SK-N-SH treated with all-trans-retinoic acid at 6 μM for 48 hours (cell line): Measurements from ENCODE around the gene ANKRD23.

ENCODE experiments used
- ATAC-seq: fragments of 200-7000 bp; cut with Tn5 transposase; 3 replicates; pipeline ENCODE4 v1.9.1; 2020; ENCODE audit warnings: mild to moderate bottlenecking, moderate library complexity
- ARNTL ChIP-seq: fragments of 450-650 bp; formaldehyde crosslinking; IDR thresholded peaks from 2 replicates; pipeline ENCODE4 v1.5.0; 2020; ENCODE audit warnings: low read depth, mild to moderate bottlenecking, moderate library complexity, borderline replicate concordance
- BACH2 ChIP-seq: fragments of 250-450 bp; sonication (Bioruptor Pico); IDR thresholded peaks from 2 replicates; pipeline ENCODE4 v1.9.0; 2021; ENCODE audit warnings: mild to moderate bottlenecking, borderline replicate concordance
- CREB5 ChIP-seq: fragments of 250-450 bp; sonication (Bioruptor Pico); IDR thresholded peaks from 2 replicates; pipeline ENCODE4 v1.5.1; 2020; ENCODE audit warnings: low read depth, mild to moderate bottlenecking, moderate library complexity
- CSDC2 ChIP-seq: fragments of 250-450 bp; sonication (Bioruptor Pico); IDR thresholded peaks from 2 replicates; pipeline ENCODE4 v1.5.0; 2020; ENCODE audit warnings: mild to moderate bottlenecking, moderate library complexity
- CSRNP3 ChIP-seq: fragments of 250-450 bp; sonication (Bioruptor Pico); IDR thresholded peaks from 2 replicates; pipeline ENCODE4 v1.5.1; 2021; ENCODE audit warnings: mild to moderate bottlenecking, moderate library complexity
- GLIS3 ChIP-seq: fragments of 250-450 bp; sonication (Bioruptor Pico); IDR thresholded peaks from 2 replicates; pipeline ENCODE4 v1.5.0; 2020; ENCODE audit warnings: mild to moderate bottlenecking, moderate library complexity
- ISL1 ChIP-seq: fragments of 250-450 bp; sonication (Bioruptor Pico); IDR thresholded peaks from 2 replicates; pipeline ENCODE4 v2.1.2; 2022; ENCODE audit warnings: mild to moderate bottlenecking, moderate library complexity
- PATZ1 ChIP-seq: fragments of 250-450 bp; sonication (Bioruptor Pico); IDR thresholded peaks from 2 replicates; pipeline ENCODE4 v1.8.0; 2020; ENCODE audit warnings: mild to moderate bottlenecking, moderate library complexity, borderline replicate concordance
- POU6F1 ChIP-seq: fragments of 250-450 bp; sonication (Bioruptor Pico); IDR thresholded peaks from 2 replicates; pipeline ENCODE4 v1.8.0; 2021; ENCODE audit warnings: low read depth, mild to moderate bottlenecking, moderate library complexity, borderline replicate concordance
- PPARA ChIP-seq: fragments of 250-450 bp; sonication (Bioruptor Pico); IDR thresholded peaks from 2 replicates; pipeline ENCODE4 v1.5.0; 2020; ENCODE audit warnings: mild to moderate bottlenecking, borderline replicate concordance
- RARB ChIP-seq: fragments of 250-450 bp; sonication (Bioruptor Pico); IDR thresholded peaks from 2 replicates; pipeline ENCODE4 v1.8.0; 2021; ENCODE audit warnings: mild to moderate bottlenecking, moderate library complexity
- SNAI2 ChIP-seq: fragments of 250-450 bp; sonication (Bioruptor Pico); IDR thresholded peaks from 2 replicates; pipeline ENCODE4 v1.5.0; 2020; ENCODE audit warnings: mild to moderate bottlenecking, moderate library complexity
- TCF4 ChIP-seq: fragments of 250-450 bp; sonication (Bioruptor Pico); IDR thresholded peaks from 2 replicates; pipeline ENCODE4 v1.8.0; 2021; ENCODE audit warnings: mild to moderate bottlenecking, moderate library complexity, borderline replicate concordance
- TOX ChIP-seq: fragments of 250-450 bp; sonication (Bioruptor Pico); IDR thresholded peaks from 2 replicates; pipeline ENCODE4 v1.8.0; 2021; ENCODE audit warnings: mild to moderate bottlenecking, moderate library complexity, borderline replicate concordance
- TSHZ2 ChIP-seq: fragments of 250-450 bp; sonication (Bioruptor Pico); IDR thresholded peaks from 2 replicates; pipeline ENCODE4 v1.5.0; 2020; ENCODE audit warnings: mild to moderate bottlenecking, moderate library complexity
- ZC3H10 ChIP-seq: fragments of 250-450 bp; sonication (Bioruptor Pico); IDR thresholded peaks from 2 replicates; pipeline ENCODE4 v1.5.1; 2021; ENCODE audit warnings: mild to moderate bottlenecking, moderate library complexity
- ZFP3 ChIP-seq: fragments of 250-450 bp; sonication (Bioruptor Pico); IDR thresholded peaks from 2 replicates; pipeline ENCODE4 v1.5.0; 2020; ENCODE audit warnings: mild to moderate bottlenecking, moderate library complexity
- ZFP30 ChIP-seq: fragments of 450-650 bp; formaldehyde crosslinking; IDR thresholded peaks from 2 replicates; pipeline ENCODE4 v1.5.0; 2022; ENCODE audit warnings: mild to moderate bottlenecking, moderate library complexity
- ZNF565 ChIP-seq: fragments of 450-650 bp; formaldehyde crosslinking; conservative IDR thresholded peaks from 2 replicates; pipeline ENCODE4 v1.5.0; 2020; ENCODE audit warnings: low read depth, mild to moderate bottlenecking, moderate library complexity
- ZNF8 ChIP-seq: fragments of 450-650 bp; formaldehyde crosslinking; IDR thresholded peaks from 2 replicates; pipeline ENCODE4 v1.5.0; 2020; ENCODE audit warnings: mild to moderate bottlenecking, moderate library complexity

Gene ANKRD23

GRCh38 chr2:96874198-96874831 is 30.5 kb upstream of the ANKRD23 start:
- TF ChIP-seq ZNF8 (CRISPR knock-in tag) (no peak), PATZ1 (no peak), PPARA (CRISPR knock-in tag) (no peak), ARNTL (CRISPR knock-in tag) (no peak), CSRNP3 (no peak), CSDC2 (CRISPR knock-in tag) (no peak), ZFP3 (CRISPR knock-in tag) (no peak), POU6F1 (CRISPR knock-in tag) (no peak), ZC3H10 (CRISPR knock-in tag) (no peak)
- ATAC-seq = no peak

- TF ChIP-seq CREB5 (CRISPR knock-in tag) = no peak
- no peak for TF ChIP-seq PATZ1
- no peak for TF ChIP-seq RARB (CRISPR knock-in tag)
- no peak for TF ChIP-seq SNAI2 (CRISPR knock-in tag)
- TF ChIP-seq ZFP30 (CRISPR knock-in tag) = no peak
- TF ChIP-seq ZFP3 (CRISPR knock-in tag) = no peak
- TF ChIP-seq ZC3H10 (CRISPR knock-in tag) = no peak
- TF ChIP-seq TOX (CRISPR knock-in tag) = no peak
- TF ChIP-seq ZNF565 (CRISPR knock-in tag) = no peak
- TF ChIP-seq TSHZ2 (CRISPR knock-in tag) = no peak
- TF ChIP-seq ZNF8 (CRISPR knock-in tag) = no peak
- TF ChIP-seq ARNTL (CRISPR knock-in tag) = no peak
- TF ChIP-seq ISL1 (CRISPR knock-in tag) = no peak
- no peak for TF ChIP-seq PPARA (CRISPR knock-in tag)
- TF ChIP-seq CSRNP3 = no peak
- TF ChIP-seq GLIS3 (CRISPR knock-in tag) = no peak
- no peak for TF ChIP-seq TCF4 (CRISPR knock-in tag)
- no peak for TF ChIP-seq CSDC2 (CRISPR knock-in tag)
- no peak for TF ChIP-seq BACH2 (CRISPR knock-in tag)
Measured at GRCh38 chr2:96873651-96874096, 29.9 kb upstream of the ANKRD23 start.

More at GRCh38 chr2:96873651-96874096, 29.9 kb upstream of the ANKRD23 start:
- no peak for ATAC-seq
